HUES6 (cell line): ENCODE data around the gene LRRN1.
A peak's percentile ranks its signal among the peaks of the same experiment; 100 is the strongest.

Experiments
- H3K27ac ChIP-seq: 2 replicates; pipeline ENCODE4 v1.7.0; 2013; ENCODE audit warnings: low read depth, mild to moderate bottlenecking, low read length, inconsistent platforms
- H3K27me3 ChIP-seq: 2 replicates; pipeline ENCODE4 v1.6.1; 2013; ENCODE audit warnings: low read length; ENCODE audit not compliant: control insufficient read depth, insufficient read depth
- H3K36me3 ChIP-seq: 2 replicates; pipeline ENCODE4 v1.6.1; 2013; ENCODE audit warnings: low read length; ENCODE audit not compliant: control insufficient read depth, insufficient read depth
- H3K4me1 ChIP-seq: 2 replicates; pipeline ENCODE4 v1.6.1; 2013; ENCODE audit warnings: low read length; ENCODE audit not compliant: control insufficient read depth, insufficient read depth
- H3K4me3 ChIP-seq: 2 replicates; pipeline ENCODE4 v1.5.1; 2013; ENCODE audit warnings: low read depth, low read length
- H3K9ac ChIP-seq: one replicate; pipeline ENCODE4 v1.6.1; 2013; ENCODE audit warnings: mild to moderate bottlenecking, low read length
- H3K9me3 ChIP-seq: 2 replicates; pipeline ENCODE4 v1.6.1; 2013; ENCODE audit warnings: low read depth, low read length; ENCODE audit not compliant: control insufficient read depth, insufficient read depth

The LRRN1 gene

GRCh38 chr3:3799173-3800079 is at the start of gene LRRN1:
Gene LRRN1, plus strand, starts transcription at chr3:3799431. Its CDS starts 45,211 bp downstream, at chr3:3844642.
- Histone ChIP-seq H3K36me3 (peaks cover 12% of the 10 kb centered on the region), H3K9me3 (no peaks in the 10 kb centered on the region), H3K9ac (peak within 1 kb of the TSS; percentile 91), H3K4me1 (peaks cover 30% of the 10 kb centered on the region), H3K27ac (peak within 1 kb of the TSS; percentile 92), H3K4me3 (peak within 1 kb of the TSS; percentile 73), H3K27me3 (peaks cover 37% of the 10 kb centered on the region)

DNA sequence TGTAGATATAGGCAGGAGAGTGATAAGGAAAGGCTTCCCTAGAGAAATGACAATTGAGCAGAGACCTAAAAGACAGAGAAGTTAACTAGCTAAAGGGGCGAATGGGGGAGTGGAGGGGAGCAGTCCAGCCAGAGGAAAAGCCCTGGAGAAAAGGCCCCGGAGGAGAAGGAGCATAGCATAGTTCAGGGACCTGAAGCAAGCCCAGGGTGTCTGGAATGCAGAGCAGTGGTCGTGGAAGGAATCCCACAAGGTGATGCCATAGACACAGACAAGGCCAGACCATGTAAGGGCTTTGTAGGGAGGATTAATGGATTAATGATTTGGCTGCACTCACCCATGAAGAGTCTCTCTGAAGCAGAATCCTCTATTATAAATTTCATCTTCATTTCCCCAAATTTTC is 45.8 kb upstream of the LRRN1 start:
- Histone ChIP-seq H3K4me3 (no peak overlapping the region), H3K9ac (no peak overlapping the region), H3K27me3 (no peaks in the 10 kb centered on the region), H3K36me3 (no peaks in the 10 kb centered on the region), H3K9me3 (no peaks in the 10 kb centered on the region), H3K4me1 (peaks cover 3% of the 10 kb centered on the region; the same call in 1 of the 2 replicates), H3K27ac (no peak overlapping the region)

GRCh38 chr3:3765661-3766060 is 33.6 kb upstream of the LRRN1 start:
- no peaks in the 10 kb centered on the region for H3K9me3 ChIP-seq
- H3K27ac ChIP-seq: no peak overlapping the region
- no peaks in the 10 kb centered on the region for H3K27me3 ChIP-seq

GRCh38 chr3:3766140-3766539 is 33.1 kb upstream of the LRRN1 start:
- Histone ChIP-seq H3K36me3 (no peaks in the 10 kb centered on the region), H3K9me3 (no peaks in the 10 kb centered on the region), H3K9ac (no peak overlapping the region), H3K4me1 (peaks cover 13% of the 10 kb centered on the region; the same call in 1 of the 2 replicates), H3K27ac (no peak overlapping the region), H3K4me3 (no peak overlapping the region), H3K27me3 (no peaks in the 10 kb centered on the region)

More at GRCh38 chr3:3765661-3766060, 33.6 kb upstream of the LRRN1 start:
- Histone ChIP-seq H3K4me1 (peaks cover 13% of the 10 kb centered on the region; the same call in 1 of the 2 replicates), H3K36me3 (no peaks in the 10 kb centered on the region), H3K9ac (no peak overlapping the region), H3K4me3 (no peak overlapping the region)

- Histone ChIP-seq H3K9me3 (peaks cover 13% of the 10 kb centered on the region), H3K9ac (no peak overlapping the region), H3K4me1 (peaks cover under 1% of the 10 kb centered on the region; the same call in 1 of the 2 replicates), H3K4me3 (no peak overlapping the region), H3K27me3 (no peaks in the 10 kb centered on the region), H3K27ac (no peak overlapping the region), H3K36me3 (no peaks in the 10 kb centered on the region)
These were observed 28.1 kb upstream of the LRRN1 start for GRCh38 chr3:3771094-3771493.

- Histone ChIP-seq H3K27ac (no peak overlapping the region), H3K4me3 (no peak overlapping the region), H3K36me3 (no peaks in the 10 kb centered on the region), H3K9me3 (peaks cover 18% of the 10 kb centered on the region), H3K27me3 (no peaks in the 10 kb centered on the region), H3K9ac (no peak overlapping the region), H3K4me1 (no peaks in the 10 kb centered on the region)
These were observed 27.7 kb upstream of the LRRN1 start for GRCh38 chr3:3771567-3771966.

- H3K36me3 ChIP-seq: no peaks in the 10 kb centered on the region
- no peak overlapping the region for H3K4me3 ChIP-seq
- no peak overlapping the region for H3K9ac ChIP-seq
- peaks cover 18% of the 10 kb centered on the region for H3K9me3 ChIP-seq
- no peaks in the 10 kb centered on the region for H3K27me3 ChIP-seq
- H3K27ac ChIP-seq: no peak overlapping the region
- H3K4me1 ChIP-seq: no peaks in the 10 kb centered on the region
These were observed 26.9 kb upstream of the LRRN1 start for GRCh38 chr3:3772338-3772737.

DNA sequence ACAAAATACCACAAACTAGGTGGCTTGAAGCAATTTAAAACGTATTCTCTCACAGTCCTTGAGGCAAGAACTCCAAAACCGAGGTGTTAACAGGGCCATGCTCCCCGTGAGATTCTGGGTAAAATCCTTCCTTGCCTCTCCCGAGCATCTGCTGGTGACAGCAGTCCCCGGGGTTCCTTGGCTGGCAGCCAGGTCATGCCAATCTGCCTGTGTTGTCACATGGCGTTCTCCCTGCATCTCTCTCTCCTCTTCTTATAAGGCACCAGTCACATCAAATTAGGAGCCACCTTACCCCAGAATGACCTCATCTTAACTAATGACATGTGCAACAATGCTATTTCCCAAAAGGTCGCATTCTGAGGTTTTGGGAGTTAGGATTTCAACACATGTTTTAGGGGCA is 26.3 kb upstream of the LRRN1 start:
- no peak overlapping the region for H3K4me3 ChIP-seq

DNA sequence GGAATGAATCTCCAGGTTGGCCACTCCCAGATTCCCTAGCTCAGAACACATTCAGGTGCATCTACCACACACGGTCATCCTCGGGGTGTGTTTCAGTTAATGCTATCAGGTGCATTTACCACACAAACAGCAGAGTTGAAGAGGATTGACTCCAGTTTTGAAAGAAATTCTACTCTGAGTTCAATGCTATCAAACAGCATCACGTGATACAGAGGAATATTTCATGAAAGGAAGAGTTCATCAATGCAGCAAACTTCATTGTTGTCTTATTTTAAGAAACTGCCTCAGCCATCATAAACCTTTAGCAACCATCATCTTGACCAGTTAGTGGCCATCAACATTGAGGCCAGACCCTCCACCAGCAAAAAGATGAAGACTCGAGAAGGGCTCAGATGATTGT is 22.6 kb upstream of the LRRN1 start:
- no peaks in the 10 kb centered on the region for H3K4me1 ChIP-seq
- no peak overlapping the region for H3K9ac ChIP-seq

More for the DNA sequence above, 26.3 kb upstream of the LRRN1 start:
- peaks cover 18% of the 10 kb centered on the region for H3K9me3 ChIP-seq
- H3K27me3 ChIP-seq: no peaks in the 10 kb centered on the region
- H3K36me3 ChIP-seq: no peaks in the 10 kb centered on the region
- no peaks in the 10 kb centered on the region for H3K4me1 ChIP-seq
- no peak overlapping the region for H3K9ac ChIP-seq
- no peak overlapping the region for H3K27ac ChIP-seq

DNA sequence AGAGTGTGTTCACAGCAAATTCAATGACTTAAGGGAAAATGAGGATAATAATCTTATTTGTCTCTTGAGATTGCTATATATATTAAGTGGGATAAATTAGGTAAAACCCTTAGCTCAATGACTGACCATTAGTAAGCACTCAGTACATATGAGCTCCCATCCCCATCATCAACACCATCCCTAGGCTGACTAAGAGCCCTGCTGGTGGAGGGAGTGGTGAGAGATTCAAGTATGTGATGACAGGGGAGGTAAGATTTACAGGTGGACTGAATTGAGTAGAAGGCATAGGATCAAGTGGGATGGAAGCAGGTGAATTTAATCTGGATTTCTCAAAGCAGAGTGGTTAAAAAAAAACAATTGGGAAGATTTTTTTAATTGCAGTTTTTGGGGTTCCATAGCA is 21.0 kb upstream of the LRRN1 start:
- H3K27ac ChIP-seq: no peak overlapping the region
- H3K9ac ChIP-seq: no peak overlapping the region
- H3K27me3 ChIP-seq: no peaks in the 10 kb centered on the region
- H3K4me1 ChIP-seq: no peaks in the 10 kb centered on the region
- H3K9me3 ChIP-seq: peaks cover 18% of the 10 kb centered on the region
- no peaks in the 10 kb centered on the region for H3K36me3 ChIP-seq
- no peak overlapping the region for H3K4me3 ChIP-seq

More for the DNA sequence above, 22.6 kb upstream of the LRRN1 start:
- Histone ChIP-seq H3K4me3 (no peak overlapping the region), H3K9me3 (peaks cover 18% of the 10 kb centered on the region), H3K27me3 (no peaks in the 10 kb centered on the region), H3K27ac (no peak overlapping the region), H3K36me3 (no peaks in the 10 kb centered on the region)

DNA sequence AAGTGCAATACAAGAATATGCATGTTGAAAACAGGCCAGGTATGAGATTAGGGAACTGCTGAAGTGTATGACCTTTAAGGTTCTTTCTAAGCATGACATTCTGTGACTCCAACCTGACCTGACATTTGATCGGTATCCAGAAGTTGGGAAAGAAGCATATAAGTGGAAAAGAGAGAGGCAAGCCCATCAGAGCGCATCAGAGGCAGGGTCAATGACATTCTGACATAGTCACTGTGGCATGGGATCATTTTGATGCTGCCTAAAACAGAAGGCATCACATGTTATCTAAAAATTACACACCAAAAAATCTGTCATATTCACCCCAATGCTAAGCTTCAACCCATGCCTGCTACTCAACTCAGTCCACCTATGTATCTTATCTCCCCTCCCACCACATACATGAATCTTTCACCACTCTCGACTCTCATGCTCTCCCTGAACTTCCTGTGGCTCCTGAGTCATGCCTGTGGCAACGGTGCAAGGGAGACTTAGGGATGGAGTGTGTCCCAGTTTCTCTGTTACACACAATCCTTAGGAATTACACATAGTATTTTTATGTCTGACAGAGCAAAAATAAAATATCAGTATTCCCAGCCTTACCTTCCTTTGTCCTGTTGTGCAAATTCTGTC is 20.5 kb upstream of the LRRN1 start:
- Histone ChIP-seq H3K4me1 (no peaks in the 10 kb centered on the region), H3K27me3 (no peaks in the 10 kb centered on the region), H3K9ac (no peak overlapping the region), H3K27ac (no peak overlapping the region), H3K4me3 (no peak overlapping the region), H3K36me3 (no peaks in the 10 kb centered on the region), H3K9me3 (peaks cover 18% of the 10 kb centered on the region)
